T-helper 1 cell treated with Interleukin-12 subunit alpha and Interleukin-12 subunit beta and Interleukin-4 antibody, amounts not matched to agents 30 μg/mL and 1 μg/mL, for 36 hours (primary cell): ENCODE measurements around the gene MKKS.

Source experiments
- H3K27ac Mint-ChIP-seq: one replicate; pipeline ENCODE4 v1.8.0; 2021; ENCODE audit warnings: mild to moderate bottlenecking, mixed read lengths
- H3K27me3 Mint-ChIP-seq: one replicate; pipeline ENCODE4 v1.8.0; 2021; ENCODE audit warnings: low read depth, mixed read lengths
- H3K36me3 Mint-ChIP-seq: one replicate; pipeline ENCODE4 v1.8.0; 2021; ENCODE audit warnings: low read depth, mixed read lengths
- H3K4me1 Mint-ChIP-seq: one replicate; pipeline ENCODE4 v1.8.0; 2021; ENCODE audit warnings: low read depth, mixed read lengths
- H3K4me3 Mint-ChIP-seq: one replicate; pipeline ENCODE4 v1.8.0; 2021; ENCODE audit warnings: mild to moderate bottlenecking, moderate library complexity, mixed read lengths
- H3K9me3 Mint-ChIP-seq: one replicate; pipeline ENCODE4 v1.8.0; 2021; ENCODE audit warnings: mixed read lengths

Gene MKKS

DNA sequence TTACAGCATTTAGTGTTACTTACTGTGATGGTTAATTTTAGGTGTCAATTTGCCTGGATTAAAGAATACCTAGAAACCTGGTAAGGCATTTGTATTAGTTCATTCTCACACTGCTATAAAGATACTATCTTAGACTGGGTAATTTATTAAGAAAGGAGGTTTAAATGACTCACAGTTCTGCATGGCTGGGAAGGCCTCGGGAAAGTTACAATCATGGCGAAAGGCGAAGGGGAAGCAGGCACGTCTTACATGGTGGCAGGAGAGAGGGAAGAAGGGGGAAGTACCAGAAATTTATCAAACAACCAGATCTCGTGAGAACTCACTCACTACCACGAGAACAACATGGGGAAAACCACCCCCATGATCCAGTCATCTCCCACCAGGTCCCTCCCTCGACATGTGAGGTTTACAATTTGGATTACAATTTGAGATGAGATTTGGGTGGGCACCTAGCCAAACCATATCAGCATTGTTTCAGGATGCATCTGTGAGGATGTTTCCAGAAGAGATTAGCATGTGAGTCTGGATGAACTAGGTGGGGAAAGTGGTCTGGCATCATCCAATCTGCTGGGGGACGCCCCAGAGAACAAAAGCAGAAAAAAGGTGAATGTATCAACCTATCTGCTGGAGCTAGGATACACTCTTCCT is 76.8 kb downstream of the MKKS start:
- peaks cover 1% of the 10 kb centered on the region for H3K4me1 Mint-ChIP-seq
- H3K27me3 Mint-ChIP-seq: peaks cover 8% of the 10 kb centered on the region
- H3K27ac Mint-ChIP-seq: no peak overlapping the region
- H3K9me3 Mint-ChIP-seq: no peaks in the 10 kb centered on the region
- peaks cover 2% of the 10 kb centered on the region for H3K36me3 Mint-ChIP-seq
- H3K4me3 Mint-ChIP-seq: no peak overlapping the region

DNA sequence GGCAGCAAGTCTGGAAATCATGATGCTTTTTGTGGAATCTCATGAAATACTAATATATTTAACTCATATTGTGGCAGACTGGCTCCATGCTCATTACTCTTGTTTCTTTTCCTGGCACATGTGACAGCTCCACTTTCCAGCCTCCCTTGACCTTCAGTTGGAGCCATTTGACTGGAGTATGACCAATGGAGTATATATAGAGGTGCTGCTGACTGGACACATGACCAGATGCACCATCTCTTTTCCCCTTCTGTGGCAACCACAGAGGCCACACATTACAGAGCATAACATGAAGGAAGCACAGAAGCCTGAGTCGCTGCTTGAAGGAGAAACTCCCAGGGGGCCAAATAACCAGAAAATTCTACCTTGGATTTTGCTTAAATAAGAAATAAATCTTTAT is 77.4 kb downstream of the MKKS start:
- H3K4me1 Mint-ChIP-seq: peaks cover 1% of the 10 kb centered on the region
- H3K27ac Mint-ChIP-seq: no peak overlapping the region
- H3K27me3 Mint-ChIP-seq: peaks cover 8% of the 10 kb centered on the region
- H3K9me3 Mint-ChIP-seq: no peaks in the 10 kb centered on the region
- peaks cover 2% of the 10 kb centered on the region for H3K36me3 Mint-ChIP-seq
- no peak overlapping the region for H3K4me3 Mint-ChIP-seq

DNA sequence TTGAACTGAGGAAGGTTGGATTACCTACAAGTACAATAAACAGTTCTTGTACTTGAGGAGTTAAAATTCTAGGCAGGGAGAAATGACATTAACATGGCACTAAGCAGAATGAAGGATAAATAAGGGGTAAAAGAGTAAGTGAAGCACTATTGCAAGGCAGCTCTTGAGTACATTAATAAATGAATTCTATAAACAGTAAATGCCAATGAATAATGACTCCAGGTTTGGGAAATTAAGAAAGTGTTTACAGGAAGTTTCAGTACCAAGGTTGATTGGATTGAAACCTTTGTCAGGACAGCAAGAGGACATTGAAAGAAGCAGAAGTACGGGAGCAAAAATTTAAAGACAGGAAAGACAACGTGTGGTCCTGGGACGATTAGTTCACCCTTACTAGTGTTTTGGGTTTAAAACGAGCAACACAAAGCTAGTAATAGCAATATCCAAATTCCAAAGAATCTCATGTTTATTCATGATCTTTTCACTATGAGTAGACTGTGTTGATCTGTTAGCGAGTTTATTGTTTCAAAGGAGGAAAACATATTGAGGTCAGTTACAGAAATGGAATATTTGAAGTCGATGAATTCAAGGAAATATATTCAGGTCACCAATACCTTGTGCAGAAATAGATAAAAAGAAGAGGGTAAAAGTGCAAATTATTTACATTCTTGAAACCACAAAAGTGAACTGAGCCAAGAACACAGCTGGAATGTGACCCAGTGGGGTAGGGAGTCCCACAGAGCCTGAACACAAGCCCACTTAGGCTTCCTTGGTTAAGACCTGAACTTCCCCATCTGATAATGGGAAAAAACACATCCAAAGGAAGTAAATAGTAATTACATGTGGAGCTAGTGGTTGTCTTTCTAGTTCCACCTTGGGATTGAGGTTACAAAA is 80.8 kb downstream of the MKKS start:
- Mint-ChIP-seq H3K27me3 (no peaks in the 10 kb centered on the region), H3K4me1 (peaks cover 13% of the 10 kb centered on the region), H3K36me3 (peaks cover 11% of the 10 kb centered on the region), H3K27ac (no peak overlapping the region), H3K4me3 (no peak overlapping the region), H3K9me3 (peaks cover 5% of the 10 kb centered on the region)
